HG03558 (cell line): Measurements from ENCODE around the gene SYNPO.

Experiments used
- ATAC-seq: cut with Tn5 transposase; IDR thresholded peaks from one replicate; pipeline ENCODE4 v1.9.1; 2021; ENCODE audit warnings: moderate number of reproducible peaks; ENCODE audit not compliant: unreplicated experiment; ENCODE audit errors: extremely low read depth

The SYNPO gene

GRCh38 chr5:150640311-150641005, at the start of gene SYNPO:
TSS of gene SYNPO (plus strand) at chr5:150640660. CDS start at chr5:150648276, 7,616 bp downstream.
- ATAC-seq = no peak

DNA sequence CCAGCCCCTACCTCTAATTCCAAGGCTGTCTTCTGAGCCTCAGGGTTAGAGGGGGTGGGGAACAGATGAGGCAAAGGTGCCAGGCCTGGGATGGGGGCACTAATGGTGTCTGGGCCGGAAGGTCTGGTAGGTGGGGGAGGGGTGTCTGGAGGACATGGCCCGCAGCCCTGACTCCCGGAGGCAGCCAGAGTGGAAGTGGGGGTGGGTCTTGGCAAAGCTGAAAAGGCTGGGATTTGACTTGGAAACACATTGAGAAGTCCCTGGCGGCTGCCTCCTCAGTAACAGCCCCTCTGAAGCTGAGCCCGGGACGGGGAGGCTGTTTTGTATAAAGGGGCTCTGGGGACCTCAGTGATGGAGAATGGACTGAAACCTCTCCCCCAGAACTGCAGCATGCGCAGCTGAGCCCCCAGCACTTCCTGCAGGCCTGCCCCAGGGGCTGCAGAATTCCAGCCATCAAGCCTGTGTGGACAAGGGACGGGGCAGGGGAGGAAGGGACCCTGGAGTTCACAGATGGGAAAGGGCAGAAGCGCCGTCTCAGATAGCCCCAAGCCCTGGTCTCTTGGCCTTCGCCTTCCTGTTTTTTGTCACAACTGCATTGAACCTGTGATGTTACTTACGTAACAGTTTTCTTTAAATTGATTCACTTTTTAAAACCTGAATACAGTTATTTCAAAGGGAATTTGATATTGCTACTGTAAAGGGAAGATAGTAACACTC, 49.3 kb upstream of the SYNPO start:
- ATAC-seq = no peak

- no peak for ATAC-seq
These were observed 46.9 kb upstream of the SYNPO start for GRCh38 chr5:150593593-150593992.

DNA sequence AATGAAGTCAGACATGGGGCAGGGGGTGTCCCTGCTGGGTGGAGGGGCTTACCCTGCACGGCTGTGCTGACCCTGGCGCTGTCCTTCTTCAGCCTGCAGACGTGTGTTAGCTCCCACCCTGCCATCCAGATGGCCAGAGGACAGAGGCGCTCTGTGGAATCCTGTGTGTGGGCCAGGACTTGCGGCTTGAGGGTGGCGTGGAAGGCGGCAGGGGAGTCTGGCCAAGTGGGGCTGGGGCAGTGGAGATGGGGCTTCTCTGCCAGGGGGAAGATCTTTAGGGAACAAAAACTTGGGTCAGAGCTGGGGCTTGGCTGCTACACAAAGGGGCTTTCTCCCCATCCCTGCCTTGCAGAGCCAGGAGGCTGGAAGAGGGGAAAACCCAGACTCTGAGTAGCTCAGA, 46.5 kb upstream of the SYNPO start:
- no peak for ATAC-seq

DNA sequence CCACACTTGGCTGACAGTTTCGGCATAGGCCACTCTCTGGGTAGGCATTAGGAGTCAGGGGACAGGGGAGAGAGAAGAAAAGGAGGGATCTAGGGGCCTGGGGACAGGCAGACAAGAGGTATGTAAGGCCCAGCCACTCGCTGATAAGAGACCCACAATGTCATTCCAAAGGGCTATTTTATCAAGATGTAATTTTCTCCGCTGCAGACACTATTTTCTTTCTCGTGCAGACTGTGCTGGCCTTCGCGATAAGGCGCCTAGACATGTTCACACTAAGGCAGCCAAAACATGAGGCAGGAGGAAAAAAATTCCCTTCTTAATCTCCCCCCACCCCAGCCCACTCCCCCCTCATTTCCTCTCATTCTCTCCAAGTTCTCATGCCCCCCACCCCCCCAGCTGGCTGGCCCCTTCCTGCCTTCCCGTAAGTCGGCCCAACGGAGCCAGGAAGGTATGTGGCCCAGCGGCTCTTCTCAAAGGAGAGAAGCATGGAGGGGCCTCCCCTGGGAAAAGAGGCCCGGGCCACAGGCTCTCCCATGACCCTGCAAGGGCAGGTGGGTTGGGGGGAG, 44.9 kb upstream of the SYNPO start:
- no peak for ATAC-seq

GRCh38 chr5:150596313-150596712, 44.1 kb upstream of the SYNPO start:
- no peak for ATAC-seq

DNA sequence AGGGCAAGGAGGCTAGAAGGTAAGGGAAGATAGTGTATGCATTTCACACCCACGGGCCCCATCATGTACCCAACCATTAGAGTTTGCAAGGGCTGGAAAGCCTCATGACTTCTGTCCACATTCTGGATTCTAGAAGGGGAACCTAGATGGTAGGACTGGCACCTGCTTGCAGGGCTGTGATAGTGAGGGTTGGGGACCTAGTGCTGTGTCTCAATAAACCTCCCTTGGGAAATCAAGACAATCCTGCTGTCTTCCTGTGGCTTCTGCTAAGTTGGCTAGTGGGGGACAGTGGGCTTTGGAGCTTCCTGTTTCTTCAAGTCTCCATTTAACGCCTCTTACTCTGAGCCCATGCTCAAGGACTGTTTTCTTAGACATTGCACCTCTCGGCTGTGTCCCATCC, 43.6 kb upstream of the SYNPO start:
- no peak for ATAC-seq

DNA sequence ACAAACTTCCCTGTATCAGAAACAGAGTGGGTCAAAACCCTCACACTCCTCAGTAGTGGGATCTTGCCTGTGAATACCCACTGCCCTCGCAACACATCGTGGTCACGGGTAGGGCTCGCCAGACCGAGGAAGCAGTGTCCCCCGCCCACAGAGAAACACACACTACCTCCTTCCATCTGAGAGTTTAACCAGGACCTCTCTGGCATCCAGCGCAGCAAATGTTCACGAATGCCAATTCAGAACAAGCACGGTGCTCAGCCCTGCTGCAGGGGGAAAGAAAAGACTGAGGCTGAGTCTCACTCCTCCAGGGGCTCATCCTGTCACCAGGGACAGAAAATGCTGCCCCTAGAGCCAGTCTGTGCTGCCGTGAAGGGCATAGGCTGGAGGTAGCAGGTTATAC, 42.5 kb upstream of the SYNPO start:
- no peak for ATAC-seq

- no peak for ATAC-seq
These were observed 41.6 kb upstream of the SYNPO start for GRCh38 chr5:150598821-150599273.

GRCh38 chr5:150599281-150599680, 41.2 kb upstream of the SYNPO start:
- no peak for ATAC-seq

GRCh38 chr5:150599917-150600511, 40.4 kb upstream of the SYNPO start:
- no peak for ATAC-seq

DNA sequence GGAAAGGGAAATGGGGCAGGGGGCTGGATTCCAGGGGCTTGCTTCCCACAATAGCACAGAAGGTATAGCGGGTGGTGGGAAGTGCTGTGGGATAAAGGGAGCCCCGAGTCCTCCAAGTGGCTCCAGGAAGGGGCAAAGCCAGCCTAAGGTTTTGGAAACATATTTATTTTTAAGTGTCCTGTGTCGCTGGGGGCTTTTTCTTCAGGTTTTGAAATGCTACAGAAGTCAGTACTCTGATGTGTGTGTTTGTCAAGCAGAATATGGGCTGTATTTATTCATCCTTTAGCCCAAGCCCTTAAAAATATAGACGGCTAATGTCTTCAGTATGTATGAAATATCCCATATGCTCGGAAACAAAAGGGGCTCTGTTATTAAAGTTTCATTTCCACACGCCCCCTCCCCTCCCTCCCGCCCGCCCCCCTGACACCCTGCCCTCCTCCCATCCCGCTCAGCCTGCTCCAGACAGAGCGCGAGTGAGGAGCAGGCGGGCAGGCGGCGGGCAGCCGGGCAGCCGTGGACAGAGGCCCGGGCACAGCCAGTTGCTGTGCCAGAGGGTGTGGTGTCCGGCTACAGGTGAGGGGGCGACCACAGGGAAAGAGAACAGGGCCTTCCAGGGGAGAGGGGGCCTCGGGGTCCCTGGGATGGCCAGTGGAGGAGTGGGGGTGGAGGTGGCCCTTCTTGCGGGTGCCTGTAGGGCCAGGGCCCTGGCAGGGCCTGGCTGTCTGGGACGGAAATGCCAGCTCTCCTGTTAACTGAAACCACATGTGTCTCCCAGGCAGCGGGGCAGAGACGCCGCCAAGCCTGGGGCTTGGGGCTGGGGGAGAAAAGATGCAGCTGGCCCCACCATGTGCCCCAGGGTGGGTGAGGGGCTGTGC, 39.6 kb upstream of the SYNPO start:
- ATAC-seq = no peak

GRCh38 chr5:150601491-150602345, 38.7 kb upstream of the SYNPO start:
- no peak for ATAC-seq

DNA sequence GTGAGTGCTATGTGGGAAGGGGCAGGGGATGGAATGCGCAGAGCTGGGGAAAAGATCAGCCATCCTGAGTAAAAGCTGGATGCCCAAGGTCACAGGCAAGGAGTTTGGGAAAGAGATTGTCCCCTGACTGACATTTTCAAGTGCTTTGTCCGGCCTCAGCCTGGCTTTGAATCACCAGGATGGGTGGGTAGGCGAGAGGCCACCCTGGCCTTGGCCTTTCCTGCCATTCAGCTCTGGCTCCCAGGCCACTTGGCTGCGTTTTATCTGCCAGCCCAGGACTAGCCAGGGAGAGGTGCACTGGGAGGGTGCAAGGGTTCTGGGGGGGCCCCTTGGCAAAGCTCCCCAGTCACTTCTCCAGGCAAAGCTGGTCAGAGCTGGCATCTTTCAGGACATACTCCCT, 37.4 kb upstream of the SYNPO start:
- no peak for ATAC-seq

GRCh38 chr5:150603491-150603890, 37.0 kb upstream of the SYNPO start:
- ATAC-seq = no peak

GRCh38 chr5:150604010-150604409, 36.5 kb upstream of the SYNPO start:
- ATAC-seq = no peak

DNA sequence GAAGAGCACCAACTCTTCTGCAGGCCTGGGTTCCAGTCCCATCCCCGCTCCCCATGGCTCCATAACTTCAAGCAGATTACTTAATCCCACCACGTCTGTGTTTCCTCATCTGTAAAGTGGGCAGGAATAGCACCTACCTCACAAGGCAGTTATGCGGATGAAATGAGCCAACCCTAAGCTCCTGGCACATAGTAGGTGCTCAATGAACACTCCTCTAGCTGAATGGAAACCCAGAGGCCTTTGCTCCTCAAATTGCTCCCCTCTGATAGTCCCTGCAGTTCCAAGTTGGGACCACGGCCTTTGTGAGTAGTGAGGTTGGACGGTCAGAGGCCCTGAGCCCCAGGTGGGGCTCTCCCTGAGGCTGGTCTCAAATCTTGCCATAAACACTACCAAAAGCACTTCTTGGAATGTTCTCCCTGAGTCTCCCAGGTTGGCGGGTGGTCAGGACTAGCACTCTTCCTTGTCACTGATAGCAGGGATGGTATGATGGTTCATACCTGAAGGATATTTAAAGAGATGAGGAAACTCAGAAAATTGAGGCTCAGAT, 35.5 kb upstream of the SYNPO start:
- no peak for ATAC-seq

DNA sequence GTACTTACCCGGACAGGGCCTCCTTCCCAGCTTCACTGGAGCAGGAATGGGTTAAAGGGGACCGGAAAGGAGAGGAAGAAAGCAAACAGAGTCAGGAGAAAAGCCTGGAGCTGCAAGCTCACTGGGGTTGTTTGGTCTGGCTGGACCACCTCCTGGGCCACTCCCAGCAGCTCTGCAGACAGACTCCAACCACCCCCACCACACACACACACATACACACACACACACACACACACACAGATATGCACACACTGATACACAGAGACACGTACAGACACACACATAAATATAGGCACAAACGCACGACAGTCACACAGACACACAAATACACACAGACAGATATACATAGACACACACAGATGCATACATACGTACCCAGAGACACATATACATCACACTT, 34.9 kb upstream of the SYNPO start:
- no peak for ATAC-seq

GRCh38 chr5:150606476-150606875, 34.0 kb upstream of the SYNPO start:
- no peak for ATAC-seq
